Astrocyte (in vitro differentiated cells and primary cell): ENCODE data around the gene TEX22. TPM values are rescaled to one million over a fixed set of nuclear protein-coding genes. Genes with fewer than 3 reads are reported as not detected.

Experiments used
- DNase-seq: peaks from one replicate; pipeline ENCODE4 v3.0.0-alpha.2; 2010; ENCODE audit warnings: low read depth
- FAIRE-seq: peaks from 2 replicates; lab custom pipeline; 2011; peaks lifted over from hg19 to GRCh38; lab: Jason Lieb, UNC
- H2AFZ ChIP-seq: 2 replicates; pipeline ENCODE4 v1.6.0; 2012; ENCODE audit warnings: low read depth, low read length, inconsistent platforms
- H3K27ac ChIP-seq: 2 replicates; pipeline ENCODE4 v1.5.1; 2011; ENCODE audit warnings: low read depth, low read length, inconsistent platforms
- H3K27me3 ChIP-seq: 2 replicates; pipeline ENCODE4 v1.6.0; 2011; ENCODE audit warnings: low read length, inconsistent platforms; ENCODE audit not compliant: insufficient read depth
- H3K36me3 ChIP-seq: 2 replicates; pipeline ENCODE4 v1.5.1; 2011; ENCODE audit warnings: low read length, inconsistent platforms; ENCODE audit not compliant: insufficient read depth
- H3K4me1 ChIP-seq: 2 replicates; pipeline ENCODE4 v1.5.1; 2011; ENCODE audit warnings: low read length, inconsistent platforms; ENCODE audit not compliant: insufficient read depth
- H3K4me2 ChIP-seq: 2 replicates; pipeline ENCODE4 v1.6.0; 2012; ENCODE audit warnings: low read length, inconsistent platforms
- H3K4me3 ChIP-seq: 2 replicates; pipeline ENCODE4 v1.5.1; 2011; ENCODE audit warnings: low read depth, mild to moderate bottlenecking, low read length, inconsistent platforms; ENCODE audit not compliant: insufficient read depth
- H3K79me2 ChIP-seq: 2 replicates; pipeline ENCODE4 v1.6.0; 2012; ENCODE audit warnings: mild to moderate bottlenecking, low read length, inconsistent platforms; ENCODE audit not compliant: insufficient read depth
- H3K9ac ChIP-seq: 2 replicates; pipeline ENCODE4 v1.6.0; 2012; ENCODE audit warnings: mild to moderate bottlenecking, low read length, inconsistent platforms
- H3K9me3 ChIP-seq: 2 replicates; pipeline ENCODE4 v1.5.1; 2012; ENCODE audit warnings: low read depth, mild to moderate bottlenecking, low read length, inconsistent platforms; ENCODE audit not compliant: insufficient read depth
- H4K20me1 ChIP-seq: 2 replicates; pipeline ENCODE4 v1.6.0; 2012; ENCODE audit warnings: low read length, inconsistent platforms; ENCODE audit not compliant: insufficient read depth
- H3K27ac Mint-ChIP-seq: one replicate; pipeline ENCODE4 v1.8.0; 2021; ENCODE audit warnings: mild to moderate bottlenecking, mixed read lengths; ENCODE audit not compliant: unreplicated experiment
- H3K27me3 Mint-ChIP-seq: one replicate; pipeline ENCODE4 v1.8.0; 2021; ENCODE audit warnings: low read depth, mixed read lengths; ENCODE audit not compliant: unreplicated experiment
- H3K36me3 Mint-ChIP-seq: one replicate; pipeline ENCODE4 v1.8.0; 2021; ENCODE audit warnings: low read depth, mixed read lengths; ENCODE audit not compliant: unreplicated experiment
- H3K4me1 Mint-ChIP-seq: one replicate; pipeline ENCODE4 v1.8.0; 2021; ENCODE audit warnings: low read depth, mixed read lengths; ENCODE audit not compliant: unreplicated experiment
- H3K4me3 Mint-ChIP-seq: one replicate; pipeline ENCODE4 v1.8.0; 2021; ENCODE audit warnings: mild to moderate bottlenecking, moderate library complexity, mixed read lengths; ENCODE audit not compliant: unreplicated experiment
- H3K9me3 Mint-ChIP-seq: one replicate; pipeline ENCODE4 v1.8.0; 2021; ENCODE audit warnings: mild to moderate bottlenecking, mixed read lengths; ENCODE audit not compliant: unreplicated experiment
- CTCF ChIP-seq: IDR thresholded peaks from 2 replicates; pipeline ENCODE4 v1.5.1; 2011; ENCODE audit warnings: low read depth, mild to moderate bottlenecking, inconsistent platforms, low read length, moderate library complexity; ENCODE audit not compliant: insufficient read depth
- EZH2 ChIP-seq: IDR thresholded peaks from 2 replicates; pipeline ENCODE4 v1.6.1; 2012; ENCODE audit warnings: mild to moderate bottlenecking, low read length, inconsistent platforms; ENCODE audit not compliant: insufficient read depth
- total RNA-seq: library from RNA; stranded (reverse); gene quantifications from 2 replicates; pipeline ENCODE4 v1.2.1, GENCODE V29; 2021

TEX22 gene
- total RNA-seq, 1 donor from 2014 or later: 1.2 TPM

- peak overlapping the region; percentile 89 for H3K9ac ChIP-seq
- no peaks in the 10 kb centered on the region for H3K27me3 ChIP-seq
- TF ChIP-seq CTCF (no peak), EZH2 (no peak)
- FAIRE-seq: no peak
- Mint-ChIP-seq H3K4me3 (peak overlapping the region; percentile 92), H3K9me3 (no peaks in the 10 kb centered on the region), H3K36me3 (peaks cover 4% of the 10 kb centered on the region), H3K4me1 (peaks cover 6% of the 10 kb centered on the region), H3K27ac (peak overlapping the region; percentile 84), H3K27me3 (peaks cover 3% of the 10 kb centered on the region)
- H3K4me2 ChIP-seq: peak overlapping the region; percentile 98
- peak overlapping the region; percentile 81 for H3K4me3 ChIP-seq
- no peak overlapping the region for H2AFZ ChIP-seq
- no peaks in the 10 kb centered on the region for H3K36me3 ChIP-seq
- H3K27ac ChIP-seq: no peak overlapping the region
- no peak for DNase-seq
- no peaks in the 10 kb centered on the region for H3K9me3 ChIP-seq
- H3K79me2 ChIP-seq: peaks cover 67% of the 10 kb centered on the region
- peaks cover 21% of the 10 kb centered on the region for H3K4me1 ChIP-seq
- peaks cover 50% of the 10 kb centered on the region for H4K20me1 ChIP-seq
Measured at GRCh38 chr14:105420974-105421674, 22.8 kb downstream of the TEX22 start.

GRCh38 chr14:105421723-105422615, 23.6 kb downstream of the TEX22 start:
- TF ChIP-seq CTCF: no peak
- no peak for TF ChIP-seq EZH2
- no peaks in the 10 kb centered on the region for H3K36me3 ChIP-seq
- no peak for FAIRE-seq
- peaks cover 59% of the 10 kb centered on the region for H4K20me1 ChIP-seq
- Mint-ChIP-seq H3K4me3 (peak overlapping the region; percentile 92), H3K9me3 (no peaks in the 10 kb centered on the region), H3K27me3 (peaks cover 3% of the 10 kb centered on the region), H3K36me3 (peaks cover 8% of the 10 kb centered on the region), H3K27ac (peak overlapping the region; percentile 47), H3K4me1 (peaks cover 6% of the 10 kb centered on the region)
- H3K4me2 ChIP-seq: peak overlapping the region; percentile 98
- no peak for DNase-seq
- H3K4me1 ChIP-seq: peaks cover 21% of the 10 kb centered on the region
- no peak overlapping the region for H3K27ac ChIP-seq
- peak overlapping the region; percentile 89 for H3K9ac ChIP-seq
- no peak overlapping the region for H2AFZ ChIP-seq
- peaks cover 76% of the 10 kb centered on the region for H3K79me2 ChIP-seq
- H3K9me3 ChIP-seq: no peaks in the 10 kb centered on the region
- no peak overlapping the region for H3K4me3 ChIP-seq
- no peaks in the 10 kb centered on the region for H3K27me3 ChIP-seq
